ENCODE measurements around the gene CXorf38. TPM values are rescaled to one million over a fixed set of nuclear protein-coding genes. Genes with fewer than 3 reads are reported as not detected.

Gene CXorf38
- total and polyA plus RNA-seq, 2 of the 8 experiments (the other 6 are each of a cell fraction or from before 2014, with no cell fraction given), result 3.6 to 6.4 TPM

DNA sequence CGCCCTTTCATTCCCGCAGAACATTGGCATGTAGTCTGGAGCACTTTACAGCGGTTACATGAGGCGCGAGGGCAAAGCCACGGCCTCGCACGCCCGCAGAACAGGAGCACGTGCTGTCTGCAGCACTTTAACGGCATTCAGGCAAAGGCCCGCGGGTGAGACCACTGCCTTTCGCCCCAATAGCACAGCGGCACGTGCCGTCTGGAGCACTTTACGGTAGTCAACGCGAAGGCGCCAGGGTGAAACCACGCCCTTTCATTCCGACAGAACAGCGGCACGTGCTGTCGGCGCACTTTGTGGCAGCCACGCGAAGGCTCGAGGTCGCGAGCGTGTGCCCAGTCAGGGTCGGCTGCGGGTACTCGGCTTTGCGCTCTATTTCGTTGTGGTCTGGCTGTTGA lies 24.2 kb downstream of the CXorf38 start, which contains the start of gene MPC1L:
MPC1L (plus strand) TSS at position 290 of the 398 bp plus-strand sequence. CDS start 138 bp downstream, outside the sequence.
- Histone ChIP-seq H3K23me2 (ENCODE audit: low read depth, low read length) (no peaks in the 10 kb centered on the region), H3K4me1 (replicated peaks in 1 of 4; ENCODE audit: control insufficient read depth in 3 of 4, insufficient read depth in 4 of 4, low read length in 3 of 4) (peaks cover 0 to 3% (median 0%) of the 10 kb centered on the region in 4 experiments; a peak in 1 of 7 replicates), H4K8ac (ENCODE audit: extremely low read depth, insufficient read depth, low read length) (no peak within 1 kb of the TSS), H3K4me2 (ENCODE audit: insufficient read depth in 1 of 2, low read depth in 2 of 2, low read length in 2 of 2) (no peak within 1 kb of the TSS), H2BK12ac (ENCODE audit: low read depth, low read length) (no peak within 1 kb of the TSS; the same call in 1 of the 2 replicates), H4K20me1 (replicated peaks in 1 of 2; ENCODE audit: control insufficient read depth in 1 of 2, insufficient read depth in 2 of 2, low read length in 2 of 2) (no peaks in the 10 kb centered on the region), H2BK5ac (ENCODE audit: low read depth, low read length) (no peak within 1 kb of the TSS), H3K4me3 (ENCODE audit: extremely low read depth in 1 of 4, insufficient read depth in 2 of 4, low read depth in 3 of 4, low read length in 4 of 4) (no peak within 1 kb of the TSS), H2AFZ (ENCODE audit: low read length) (0 out of 2 replicates have a peak within 1 kb of the TSS, but pooled peaks have one; percentile 14), H3K79me1 (ENCODE audit: low read depth, low read length) (no peaks in the 10 kb centered on the region), H4K91ac (replicated peaks; ENCODE audit: insufficient read length, low read length) (no peak within 1 kb of the TSS), H3K23ac (ENCODE audit: insufficient read length) (no peak within 1 kb of the TSS), H2BK20ac (ENCODE audit: low read length) (no peak within 1 kb of the TSS), H3K14ac (ENCODE audit: insufficient read length) (no peak within 1 kb of the TSS), H2AK5ac (ENCODE audit: low read depth, low read length) (no peak within 1 kb of the TSS), H3K27me3 (replicated peaks in 1 of 4; ENCODE audit: control insufficient read depth in 3 of 4, extremely low read depth in 1 of 4, insufficient read depth in 3 of 4, low read length in 3 of 4) (no peaks in the 10 kb centered on the region), H3K9me3 (ENCODE audit: insufficient read depth in 2 of 2, low read depth in 1 of 2, low read length in 1 of 2) (no peaks in the 10 kb centered on the region), H3K18ac (ENCODE audit: extremely low read depth, low read length) (no peak within 1 kb of the TSS), H3K79me2 (ENCODE audit: control insufficient read depth in 1 of 2, insufficient read depth in 2 of 2, low read length in 2 of 2) (no peaks in the 10 kb centered on the region), H2BK15ac (ENCODE audit: low read length) (no peak within 1 kb of the TSS), H3K9ac (replicated peaks in 1 of 4; ENCODE audit: extremely low read depth in 1 of 4, low read depth in 3 of 4, low read length in 3 of 4) (no peak within 1 kb of the TSS), H3K36me3 (ENCODE audit: control insufficient read depth in 2 of 4, insufficient read depth in 4 of 4, low read length in 3 of 4) (peaks cover 0 to 4% (median 0%) of the 10 kb centered on the region in 4 experiments; a peak in 1 of 8 replicates), H2BK120ac (replicated peaks; ENCODE audit: low read depth, low read length) (no peak within 1 kb of the TSS), H3K27ac (ENCODE audit: low read depth, low read length) (no peak within 1 kb of the TSS), H3K56ac (replicated peaks; ENCODE audit: insufficient read length, low read depth, low read length) (no peak within 1 kb of the TSS), H4K5ac (ENCODE audit: insufficient read length, low read depth, low read length) (no peak within 1 kb of the TSS), H3K4ac (replicated peaks; ENCODE audit: insufficient read length, low read depth, low read length) (no peak within 1 kb of the TSS)
- WGBS, 2 experiments (ENCODE audit: extremely low coverage in 1 of 2, insufficient coverage in 1 of 2, insufficient read length in 1 of 2, insufficient replicate concordance in 2 of 2, low coverage in 1 of 2, low lambda C conversion rate in 2 of 2, missing lambda C conversion rate in 1 of 2), result 93% methylated on average over 24 of the region's 38 CpGs; no CpG with 5 or more reads in 1 of the 2 experiments
- CTCF ChIA-PET (ENCODE audit: partially characterized antibody), result interaction anchor here (0.6 kb wide), 1 partner anchor 79 kb away, joined by 3 read pairs; no protein-coding TSS in a partner anchor
- POLR2A ChIA-PET (ENCODE audit: partially characterized antibody), result no interaction called here
- FAIRE-seq (no peak), DNase-seq (ENCODE audit: low read depth in 1 of 2, low spot score in 2 of 2) (no peak)
- no peak for TF ChIP-seq PHF8 (conservative IDR thresholded peaks at IDR 0.05; ENCODE audit: low read depth, low read length)

Data from H1 (cell line).